ENCODE results near the gene ANKRD26. TPM values are rescaled to one million over a fixed set of nuclear protein-coding genes. Genes with fewer than 3 reads are reported as not detected.
A peak's percentile ranks its signal among the peaks of the same experiment; 100 is the strongest.

Gene ANKRD26
- total RNA-seq, 1 experiment from 2014 or later: 15.2 TPM

- Histone ChIP-seq H3K27ac (ENCODE audit: low read depth, low read length, poor library complexity, severe bottlenecking) (no peak overlapping the region), H3K4me3 (ENCODE audit: low read depth, low read length, poor library complexity, severe bottlenecking) (no peak overlapping the region), H3K9me3 (ENCODE audit: low read depth, low read length, poor library complexity, severe bottlenecking) (no peaks in the 10 kb centered on the region), H3K4me1 (ENCODE audit: insufficient read depth, low read length, poor library complexity, severe bottlenecking) (no peaks in the 10 kb centered on the region), H3K27me3 (replicated peaks; ENCODE audit: insufficient read depth, low read depth, low read length, poor library complexity) (no peaks in the 10 kb centered on the region), H3K36me3 (ENCODE audit: insufficient read depth, low read length, poor library complexity, severe bottlenecking) (peaks cover 32% of the 10 kb centered on the region)
- BruUV-seq (replicated peaks): no TSS peak
- POLR2A ChIA-PET (ENCODE audit: low non-redundant PET): no interaction called here
- CTCF ChIA-PET: no interaction called here
- intact Hi-C loops (cut with micrococcal nuclease; ENCODE audit: unreplicated experiment): no loop called here
- TF ChIP-seq EZH2 (IDR thresholded peaks at IDR 0.05; ENCODE audit: borderline replicate concordance, low read depth, low read length, poor library complexity, severe bottlenecking) (no peak), CTCF (conservative IDR thresholded peaks at IDR 0.05; ENCODE audit: low read depth, low read length) (no peak)
- DNase-seq (ENCODE audit: low spot score): no peak
Measured at GRCh38 chr10:27108165-27108564, 7.9 kb upstream of the ANKRD26 start.

GRCh38 chr10:27104919-27105318 is 4.6 kb upstream of the ANKRD26 start:
- BruUV-seq (replicated peaks): no TSS peak
- Histone ChIP-seq H3K36me3 (ENCODE audit: insufficient read depth, low read length, poor library complexity, severe bottlenecking) (peaks cover 2% of the 10 kb centered on the region), H3K27ac (ENCODE audit: low read depth, low read length, poor library complexity, severe bottlenecking) (no peak overlapping the region), H3K4me1 (ENCODE audit: insufficient read depth, low read length, poor library complexity, severe bottlenecking) (no peaks in the 10 kb centered on the region), H3K9me3 (ENCODE audit: low read depth, low read length, poor library complexity, severe bottlenecking) (no peaks in the 10 kb centered on the region), H3K27me3 (replicated peaks; ENCODE audit: insufficient read depth, low read depth, low read length, poor library complexity) (no peaks in the 10 kb centered on the region), H3K4me3 (ENCODE audit: low read depth, low read length, poor library complexity, severe bottlenecking) (no peak overlapping the region)
- no peak for DNase-seq (ENCODE audit: low spot score)
- intact Hi-C loops (cut with micrococcal nuclease; ENCODE audit: unreplicated experiment): no loop called here
- POLR2A ChIA-PET (ENCODE audit: low non-redundant PET): interaction anchor here (0.6 kb wide), 1 partner anchor 581 kb away, joined by 32 read pairs; no protein-coding TSS in a partner anchor
- TF ChIP-seq CTCF (conservative IDR thresholded peaks at IDR 0.05; ENCODE audit: low read depth, low read length) (no peak), EZH2 (IDR thresholded peaks at IDR 0.05; ENCODE audit: borderline replicate concordance, low read depth, low read length, poor library complexity, severe bottlenecking) (no peak)
- CTCF ChIA-PET: no interaction called here

- TF ChIP-seq CTCF (conservative IDR thresholded peaks at IDR 0.05; ENCODE audit: low read depth, low read length) (no peak), EZH2 (IDR thresholded peaks at IDR 0.05; ENCODE audit: borderline replicate concordance, low read depth, low read length, poor library complexity, severe bottlenecking) (no peak)
- Histone ChIP-seq H3K4me3 (ENCODE audit: low read depth, low read length, poor library complexity, severe bottlenecking) (peak overlapping the region; percentile 77), H3K4me1 (ENCODE audit: insufficient read depth, low read length, poor library complexity, severe bottlenecking) (no peaks in the 10 kb centered on the region), H3K27me3 (replicated peaks; ENCODE audit: insufficient read depth, low read depth, low read length, poor library complexity) (no peaks in the 10 kb centered on the region), H3K9me3 (ENCODE audit: low read depth, low read length, poor library complexity, severe bottlenecking) (no peaks in the 10 kb centered on the region), H3K36me3 (ENCODE audit: insufficient read depth, low read length, poor library complexity, severe bottlenecking) (no peaks in the 10 kb centered on the region), H3K27ac (ENCODE audit: low read depth, low read length, poor library complexity, severe bottlenecking) (peak overlapping the region; percentile 92)
- CTCF ChIA-PET: interaction anchor here (0.5 to 0.6 kb wide), 2 partner anchors 19 to 53 kb away, joined by 4 read pairs; partner anchors contain the start of gene YME1L1
- peak; percentile 2 for DNase-seq (ENCODE audit: low spot score)
- intact Hi-C loops (cut with micrococcal nuclease; ENCODE audit: unreplicated experiment): no loop called here
- no TSS peak for BruUV-seq (replicated peaks)
- POLR2A ChIA-PET (ENCODE audit: low non-redundant PET): interaction anchor here (0.6 kb wide), 1 partner anchor 426 kb away, joined by 11 read pairs; no protein-coding TSS in a partner anchor
Measured at GRCh38 chr10:27100813-27101347, 586 bp upstream of the ANKRD26 start.

Data from A673 (cell line).